ENCODE measurements around the gene PHACTR1. TPM values are rescaled to one million over a fixed set of nuclear protein-coding genes. Genes with fewer than 3 reads are reported as not detected.

Gene PHACTR1
- total RNA-seq, 4 donors from 2014 or later = 2.0 to 8.3 (median 4.5) TPM

GRCh38 chr6:13260101-13260598 is 543.6 kb downstream of the PHACTR1 start:
- no peaks in the 10 kb centered on the region for H3K9me3 ChIP-seq
- no peak overlapping the region for H3K4me3 ChIP-seq
- no peak overlapping the region for H3K27ac ChIP-seq
- no peaks in the 10 kb centered on the region for H3K4me1 ChIP-seq
- no peaks in the 10 kb centered on the region for H3K36me3 ChIP-seq
- H3K27me3 ChIP-seq = no peaks in the 10 kb centered on the region
- DNase-seq = no peak
- TF ChIP-seq CTCF (IDR thresholded peaks at IDR 0.05) (no peak), POLR2A (IDR thresholded peaks at IDR 0.05) (no peak)
- intact Hi-C loops (cut with DNase I; ENCODE audit: low total_unique reads) = no loop called here

GRCh38 chr6:13260831-13261230 is 544.3 kb downstream of the PHACTR1 start:
- no peaks in the 10 kb centered on the region for H3K27me3 ChIP-seq
- no peaks in the 10 kb centered on the region for H3K36me3 ChIP-seq
- H3K4me1 ChIP-seq = no peaks in the 10 kb centered on the region
- intact Hi-C loops (cut with DNase I; ENCODE audit: low total_unique reads) = no loop called here
- H3K9me3 ChIP-seq = no peaks in the 10 kb centered on the region
- no peak overlapping the region for H3K4me3 ChIP-seq
- no peak overlapping the region for H3K27ac ChIP-seq
- no peak for DNase-seq
- TF ChIP-seq CTCF (IDR thresholded peaks at IDR 0.05) (no peak), POLR2A (IDR thresholded peaks at IDR 0.05) (no peak)

DNA sequence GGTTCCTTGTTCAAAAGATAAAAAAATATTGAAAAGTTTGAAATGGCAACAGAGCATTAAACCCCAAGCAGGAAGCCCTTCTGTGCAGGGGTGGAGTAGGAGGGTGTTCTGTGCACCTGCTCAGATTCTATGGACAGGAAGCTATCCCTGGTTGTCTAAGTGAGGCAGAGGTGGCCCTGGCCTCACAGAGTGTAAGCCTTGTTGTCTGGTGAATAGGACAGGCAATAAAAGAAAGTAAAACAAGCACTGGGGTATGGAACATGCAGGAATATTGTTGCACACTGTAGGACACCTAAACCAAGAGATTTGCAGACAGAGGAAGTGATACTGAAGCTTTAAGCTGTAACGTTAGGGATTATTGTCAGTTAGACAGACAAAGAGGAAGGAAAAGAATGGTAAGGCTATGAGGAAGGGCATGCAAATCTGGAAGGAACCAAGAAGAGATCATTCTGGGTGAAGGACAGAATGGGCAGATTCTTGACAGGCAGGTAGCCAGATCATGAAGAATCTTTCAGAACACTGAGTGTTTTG is 545.0 kb downstream of the PHACTR1 start:
- no peaks in the 10 kb centered on the region for H3K4me1 ChIP-seq
- DNase-seq = no peak
- TF ChIP-seq POLR2A (IDR thresholded peaks at IDR 0.05) (no peak), CTCF (IDR thresholded peaks at IDR 0.05) (no peak)
- no peaks in the 10 kb centered on the region for H3K36me3 ChIP-seq
- H3K27me3 ChIP-seq = no peaks in the 10 kb centered on the region
- no peak overlapping the region for H3K4me3 ChIP-seq
- intact Hi-C loops (cut with DNase I; ENCODE audit: low total_unique reads) = no loop called here
- no peak overlapping the region for H3K27ac ChIP-seq
- no peaks in the 10 kb centered on the region for H3K9me3 ChIP-seq

DNA sequence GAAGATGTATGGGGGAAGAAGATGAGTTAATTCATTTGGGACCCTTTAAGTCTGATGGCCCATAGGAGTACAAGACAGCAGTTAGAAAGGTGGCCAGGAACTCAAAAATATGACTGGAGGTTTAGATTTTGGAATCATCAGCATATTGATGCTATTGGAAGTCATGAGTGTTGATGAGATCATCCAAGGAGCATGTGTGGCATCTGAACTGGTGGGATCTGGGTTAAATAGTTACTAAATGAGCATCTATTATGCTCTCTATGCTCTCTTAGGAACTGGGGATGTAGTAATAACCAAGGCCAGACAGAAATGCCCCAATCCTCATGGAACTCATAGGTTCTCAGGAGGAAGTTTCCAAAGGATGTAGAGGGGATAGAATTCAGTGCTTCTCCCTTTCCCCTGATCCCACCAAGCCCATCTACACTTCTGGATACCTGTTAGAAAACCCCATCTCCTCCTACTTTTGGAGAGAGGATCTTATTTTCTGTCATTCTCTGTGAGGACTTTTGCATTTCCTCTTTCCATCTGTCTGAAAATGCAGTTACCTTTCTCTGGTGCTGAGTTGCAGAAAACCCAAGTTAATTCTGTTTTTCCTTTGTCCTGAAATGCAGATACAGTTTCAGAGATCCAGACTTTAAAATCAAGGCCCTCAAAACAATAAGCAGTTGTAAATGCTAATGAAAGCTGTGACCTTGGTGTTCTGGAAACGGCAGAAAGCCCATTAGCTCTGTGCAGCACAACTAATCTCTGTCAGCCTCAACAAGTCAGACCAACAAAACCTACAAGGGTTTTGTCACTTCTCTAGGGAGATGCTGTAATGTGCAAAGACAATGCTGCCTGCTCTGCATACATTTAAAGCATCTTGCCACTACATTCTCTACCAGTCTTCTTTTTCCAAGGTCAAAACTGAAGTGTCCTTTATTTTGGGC is 546.0 kb downstream of the PHACTR1 start:
- no peak for DNase-seq
- no peaks in the 10 kb centered on the region for H3K9me3 ChIP-seq
- TF ChIP-seq CTCF (IDR thresholded peaks at IDR 0.05) = no peak
- no peak for TF ChIP-seq POLR2A (IDR thresholded peaks at IDR 0.05)
- no peaks in the 10 kb centered on the region for H3K4me1 ChIP-seq
- intact Hi-C loops (cut with DNase I; ENCODE audit: low total_unique reads) = no loop called here
- H3K36me3 ChIP-seq = no peaks in the 10 kb centered on the region
- H3K27ac ChIP-seq = no peak overlapping the region
- no peak overlapping the region for H3K4me3 ChIP-seq
- no peaks in the 10 kb centered on the region for H3K27me3 ChIP-seq

- H3K27me3 ChIP-seq = no peaks in the 10 kb centered on the region
- no peaks in the 10 kb centered on the region for H3K4me1 ChIP-seq
- no peak overlapping the region for H3K4me3 ChIP-seq
- no peaks in the 10 kb centered on the region for H3K9me3 ChIP-seq
- H3K36me3 ChIP-seq = no peaks in the 10 kb centered on the region
- TF ChIP-seq POLR2A (IDR thresholded peaks at IDR 0.05) = no peak
- DNase-seq = no peak
- intact Hi-C loops (cut with DNase I; ENCODE audit: low total_unique reads) = no loop called here
- H3K27ac ChIP-seq = no peak overlapping the region
Measured at GRCh38 chr6:13263669-13264068, 547.1 kb downstream of the PHACTR1 start.
